Measurements from ENCODE around the gene GDPD3.
A peak's percentile ranks its signal among the peaks of the same experiment; 100 is the strongest.

DNA sequence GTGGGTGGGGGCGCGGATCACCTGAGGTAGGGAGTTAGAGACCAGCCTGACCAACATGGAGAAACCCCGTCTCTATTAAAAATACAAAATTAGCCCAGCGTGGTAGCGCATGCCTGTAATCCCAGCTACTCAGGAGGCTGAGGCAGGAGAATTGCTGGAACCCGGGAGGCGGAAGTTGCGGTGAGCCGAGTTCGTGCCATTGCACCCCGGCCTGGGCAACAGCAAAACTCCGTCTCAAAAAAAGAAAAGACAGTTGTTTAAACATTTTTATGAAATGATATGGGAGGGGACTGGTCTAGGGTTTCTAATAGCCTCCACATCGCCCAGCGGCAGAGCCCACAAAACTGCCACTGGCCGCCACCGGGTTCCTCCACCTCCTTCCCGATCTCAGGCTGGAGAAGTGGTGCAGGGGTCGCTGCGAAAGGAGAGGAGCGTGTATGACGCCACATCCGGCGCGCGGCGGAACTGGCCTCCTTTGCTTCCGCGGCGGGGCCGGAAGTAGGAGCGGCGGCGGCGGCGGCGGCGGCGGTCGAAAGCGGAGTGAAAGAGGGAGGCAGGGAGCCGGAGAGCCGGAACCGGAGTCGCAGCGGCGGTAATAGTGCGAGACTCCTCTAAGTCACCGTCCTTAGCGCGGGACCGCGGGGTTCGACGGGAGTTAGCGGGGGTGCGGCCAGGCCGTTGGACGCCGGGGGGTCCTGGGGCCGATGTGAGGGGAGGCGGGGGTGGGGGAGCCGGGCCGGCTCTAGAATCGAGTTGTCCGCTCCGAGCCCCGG lies 37.6 kb downstream of the GDPD3 start, which contains the start of gene PPP4C:
- TF ChIP-seq, protein P1, sequence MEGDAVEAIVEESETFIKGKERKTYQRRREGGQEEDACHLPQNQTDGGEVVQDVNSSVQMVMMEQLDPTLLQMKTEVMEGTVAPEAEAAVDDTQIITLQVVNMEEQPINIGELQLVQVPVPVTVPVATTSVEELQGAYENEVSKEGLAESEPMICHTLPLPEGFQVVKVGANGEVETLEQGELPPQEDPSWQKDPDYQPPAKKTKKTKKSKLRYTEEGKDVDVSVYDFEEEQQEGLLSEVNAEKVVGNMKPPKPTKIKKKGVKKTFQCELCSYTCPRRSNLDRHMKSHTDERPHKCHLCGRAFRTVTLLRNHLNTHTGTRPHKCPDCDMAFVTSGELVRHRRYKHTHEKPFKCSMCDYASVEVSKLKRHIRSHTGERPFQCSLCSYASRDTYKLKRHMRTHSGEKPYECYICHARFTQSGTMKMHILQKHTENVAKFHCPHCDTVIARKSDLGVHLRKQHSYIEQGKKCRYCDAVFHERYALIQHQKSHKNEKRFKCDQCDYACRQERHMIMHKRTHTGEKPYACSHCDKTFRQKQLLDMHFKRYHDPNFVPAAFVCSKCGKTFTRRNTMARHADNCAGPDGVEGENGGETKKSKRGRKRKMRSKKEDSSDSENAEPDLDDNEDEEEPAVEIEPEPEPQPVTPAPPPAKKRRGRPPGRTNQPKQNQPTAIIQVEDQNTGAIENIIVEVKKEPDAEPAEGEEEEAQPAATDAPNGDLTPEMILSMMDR (conservative IDR thresholded peaks at IDR 0.05; ENCODE audit: low read depth in 2 of 2), result no peak; a peak in 1 of 4 replicates
- TF ChIP-seq EZH2phosphoT487 (IDR thresholded peaks at IDR 0.05; ENCODE audit: unreplicated experiment) (no peak), EZH2 (IDR thresholded peaks at IDR 0.05; ENCODE audit: low read depth, unreplicated experiment) (no peak), POLR2AphosphoS5 (IDR thresholded peaks at IDR 0.05; ENCODE audit: low read depth) (peak; percentile 94), NANOG (IDR thresholded peaks at IDR 0.05; ENCODE audit: borderline replicate concordance) (no peak), JUNB (IDR thresholded peaks at IDR 0.05; ENCODE audit: unreplicated experiment) (no peak), CREB1 (CRISPR knock-in tag; IDR thresholded peaks at IDR 0.05; ENCODE audit: low read depth) (peak; percentile 91), ZNF114 (CRISPR knock-in tag; IDR thresholded peaks at IDR 0.05) (no peak), ZNF331 (CRISPR knock-in tag; IDR thresholded peaks at IDR 0.05; ENCODE audit: low read depth) (no peak)
- TF ChIP-seq, protein P2, sequence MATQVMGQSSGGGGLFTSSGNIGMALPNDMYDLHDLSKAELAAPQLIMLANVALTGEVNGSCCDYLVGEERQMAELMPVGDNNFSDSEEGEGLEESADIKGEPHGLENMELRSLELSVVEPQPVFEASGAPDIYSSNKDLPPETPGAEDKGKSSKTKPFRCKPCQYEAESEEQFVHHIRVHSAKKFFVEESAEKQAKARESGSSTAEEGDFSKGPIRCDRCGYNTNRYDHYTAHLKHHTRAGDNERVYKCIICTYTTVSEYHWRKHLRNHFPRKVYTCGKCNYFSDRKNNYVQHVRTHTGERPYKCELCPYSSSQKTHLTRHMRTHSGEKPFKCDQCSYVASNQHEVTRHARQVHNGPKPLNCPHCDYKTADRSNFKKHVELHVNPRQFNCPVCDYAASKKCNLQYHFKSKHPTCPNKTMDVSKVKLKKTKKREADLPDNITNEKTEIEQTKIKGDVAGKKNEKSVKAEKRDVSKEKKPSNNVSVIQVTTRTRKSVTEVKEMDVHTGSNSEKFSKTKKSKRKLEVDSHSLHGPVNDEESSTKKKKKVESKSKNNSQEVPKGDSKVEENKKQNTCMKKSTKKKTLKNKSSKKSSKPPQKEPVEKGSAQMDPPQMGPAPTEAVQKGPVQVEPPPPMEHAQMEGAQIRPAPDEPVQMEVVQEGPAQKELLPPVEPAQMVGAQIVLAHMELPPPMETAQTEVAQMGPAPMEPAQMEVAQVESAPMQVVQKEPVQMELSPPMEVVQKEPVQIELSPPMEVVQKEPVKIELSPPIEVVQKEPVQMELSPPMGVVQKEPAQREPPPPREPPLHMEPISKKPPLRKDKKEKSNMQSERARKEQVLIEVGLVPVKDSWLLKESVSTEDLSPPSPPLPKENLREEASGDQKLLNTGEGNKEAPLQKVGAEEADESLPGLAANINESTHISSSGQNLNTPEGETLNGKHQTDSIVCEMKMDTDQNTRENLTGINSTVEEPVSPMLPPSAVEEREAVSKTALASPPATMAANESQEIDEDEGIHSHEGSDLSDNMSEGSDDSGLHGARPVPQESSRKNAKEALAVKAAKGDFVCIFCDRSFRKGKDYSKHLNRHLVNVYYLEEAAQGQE (IDR thresholded peaks at IDR 0.05; ENCODE audit: unreplicated experiment), result no peak
- TF ChIP-seq, protein P3, sequence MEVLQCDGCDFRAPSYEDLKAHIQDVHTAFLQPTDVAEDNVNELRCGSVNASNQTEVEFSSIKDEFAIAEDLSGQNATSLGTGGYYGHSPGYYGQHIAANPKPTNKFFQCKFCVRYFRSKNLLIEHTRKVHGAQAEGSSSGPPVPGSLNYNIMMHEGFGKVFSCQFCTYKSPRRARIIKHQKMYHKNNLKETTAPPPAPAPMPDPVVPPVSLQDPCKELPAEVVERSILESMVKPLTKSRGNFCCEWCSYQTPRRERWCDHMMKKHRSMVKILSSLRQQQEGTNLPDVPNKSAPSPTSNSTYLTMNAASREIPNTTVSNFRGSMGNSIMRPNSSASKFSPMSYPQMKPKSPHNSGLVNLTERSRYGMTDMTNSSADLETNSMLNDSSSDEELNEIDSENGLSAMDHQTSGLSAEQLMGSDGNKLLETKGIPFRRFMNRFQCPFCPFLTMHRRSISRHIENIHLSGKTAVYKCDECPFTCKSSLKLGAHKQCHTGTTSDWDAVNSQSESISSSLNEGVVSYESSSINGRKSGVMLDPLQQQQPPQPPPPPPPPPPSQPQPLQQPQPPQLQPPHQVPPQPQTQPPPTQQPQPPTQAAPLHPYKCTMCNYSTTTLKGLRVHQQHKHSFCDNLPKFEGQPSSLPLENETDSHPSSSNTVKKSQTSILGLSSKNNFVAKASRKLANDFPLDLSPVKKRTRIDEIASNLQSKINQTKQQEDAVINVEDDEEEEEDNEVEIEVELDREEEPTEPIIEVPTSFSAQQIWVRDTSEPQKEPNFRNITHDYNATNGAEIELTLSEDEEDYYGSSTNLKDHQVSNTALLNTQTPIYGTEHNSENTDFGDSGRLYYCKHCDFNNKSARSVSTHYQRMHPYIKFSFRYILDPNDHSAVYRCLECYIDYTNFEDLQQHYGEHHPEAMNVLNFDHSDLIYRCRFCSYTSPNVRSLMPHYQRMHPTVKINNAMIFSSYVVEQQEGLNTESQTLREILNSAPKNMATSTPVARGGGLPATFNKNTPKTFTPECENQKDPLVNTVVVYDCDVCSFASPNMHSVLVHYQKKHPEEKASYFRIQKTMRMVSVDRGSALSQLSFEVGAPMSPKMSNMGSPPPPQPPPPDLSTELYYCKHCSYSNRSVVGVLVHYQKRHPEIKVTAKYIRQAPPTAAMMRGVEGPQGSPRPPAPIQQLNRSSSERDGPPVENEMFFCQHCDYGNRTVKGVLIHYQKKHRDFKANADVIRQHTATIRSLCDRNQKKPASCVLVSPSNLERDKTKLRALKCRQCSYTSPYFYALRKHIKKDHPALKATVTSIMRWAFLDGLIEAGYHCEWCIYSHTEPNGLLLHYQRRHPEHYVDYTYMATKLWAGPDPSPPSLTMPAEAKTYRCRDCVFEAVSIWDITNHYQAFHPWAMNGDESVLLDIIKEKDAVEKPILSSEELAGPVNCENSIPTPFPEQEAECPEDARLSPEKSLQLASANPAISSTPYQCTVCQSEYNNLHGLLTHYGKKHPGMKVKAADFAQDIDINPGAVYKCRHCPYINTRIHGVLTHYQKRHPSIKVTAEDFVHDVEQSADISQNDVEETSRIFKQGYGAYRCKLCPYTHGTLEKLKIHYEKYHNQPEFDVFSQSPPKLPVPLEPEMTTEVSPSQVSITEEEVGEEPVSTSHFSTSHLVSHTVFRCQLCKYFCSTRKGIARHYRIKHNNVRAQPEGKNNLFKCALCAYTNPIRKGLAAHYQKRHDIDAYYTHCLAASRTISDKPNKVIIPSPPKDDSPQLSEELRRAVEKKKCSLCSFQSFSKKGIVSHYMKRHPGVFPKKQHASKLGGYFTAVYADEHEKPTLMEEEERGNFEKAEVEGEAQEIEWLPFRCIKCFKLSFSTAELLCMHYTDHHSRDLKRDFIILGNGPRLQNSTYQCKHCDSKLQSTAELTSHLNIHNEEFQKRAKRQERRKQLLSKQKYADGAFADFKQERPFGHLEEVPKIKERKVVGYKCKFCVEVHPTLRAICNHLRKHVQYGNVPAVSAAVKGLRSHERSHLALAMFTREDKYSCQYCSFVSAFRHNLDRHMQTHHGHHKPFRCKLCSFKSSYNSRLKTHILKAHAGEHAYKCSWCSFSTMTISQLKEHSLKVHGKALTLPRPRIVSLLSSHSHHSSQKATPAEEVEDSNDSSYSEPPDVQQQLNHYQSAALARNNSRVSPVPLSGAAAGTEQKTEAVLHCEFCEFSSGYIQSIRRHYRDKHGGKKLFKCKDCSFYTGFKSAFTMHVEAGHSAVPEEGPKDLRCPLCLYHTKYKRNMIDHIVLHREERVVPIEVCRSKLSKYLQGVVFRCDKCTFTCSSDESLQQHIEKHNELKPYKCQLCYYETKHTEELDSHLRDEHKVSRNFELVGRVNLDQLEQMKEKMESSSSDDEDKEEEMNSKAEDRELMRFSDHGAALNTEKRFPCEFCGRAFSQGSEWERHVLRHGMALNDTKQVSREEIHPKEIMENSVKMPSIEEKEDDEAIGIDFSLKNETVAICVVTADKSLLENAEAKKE (CRISPR knock-in tag; IDR thresholded peaks at IDR 0.05), result no peak
